HEK293 (cell line): ENCODE results near the gene PRKCE.

ENCODE experiments used
- CTCF ChIA-PET: fragments of 350-600 bp; formaldehyde crosslinking; extraction: SDS; loops from one replicate; lab custom pipeline; 2021; ENCODE audit warnings: antibody characterized with exemption; lab: Yijun Ruan, JAX
- POLR2A ChIA-PET: fragments of 300-600 bp; formaldehyde crosslinking; extraction: SDS; loops from one replicate; lab custom pipeline; 2020; ENCODE audit warnings: antibody characterized with exemption, inconsistent platforms; lab: Yijun Ruan, JAX
- H3K27ac ChIP-seq: fragments of 200-500 bp; sonication (Bioruptor generic); 2 replicates; pipeline ENCODE4 v1.5.1; 2014; ENCODE audit warnings: low read depth, low read length, control low read depth, inconsistent platforms; ENCODE audit errors: extremely low read depth
- H3K36me3 ChIP-seq, 2 experiments: fragments of 200-500 bp in 1 of 2; sonication (Bioruptor generic) in 1 of 2; 1 replicate in 1 of 2; 2 replicates in 1 of 2; pipeline ENCODE4 v1.5.1; 2014 to 2017; ENCODE audit warnings: inconsistent platforms in 2 of 2, low read length in 2 of 2; ENCODE audit not compliant: control insufficient read depth in 2 of 2, insufficient read depth in 1 of 2
- H3K4me1 ChIP-seq: fragments of 200-500 bp; sonication (Bioruptor generic); 2 replicates; pipeline ENCODE4 v1.5.1; 2014; ENCODE audit warnings: mild to moderate bottlenecking, low read length, inconsistent platforms; ENCODE audit not compliant: control insufficient read depth, insufficient read depth
- H3K4me3 ChIP-seq: 2 replicates; pipeline ENCODE4 v1.5.1; 2011; ENCODE audit warnings: low read depth, mild to moderate bottlenecking, control low read depth, low read length, moderate library complexity
- H3K9me3 ChIP-seq: fragments of 200-500 bp; sonication (Bioruptor generic); 2 replicates; pipeline ENCODE4 v1.5.1; 2014; ENCODE audit warnings: low read depth, low read length, inconsistent platforms; ENCODE audit not compliant: control insufficient read depth, insufficient read depth
- ATF2 ChIP-seq: fragments of 450-650 bp; formaldehyde crosslinking; IDR thresholded peaks from 2 replicates; pipeline ENCODE4 v1.5.1; 2016; ENCODE audit warnings: missing biosample characterization, missing genetic modification characterization, low read depth
- IKZF3 ChIP-seq: fragments of 450-650 bp; IDR thresholded peaks from 2 replicates; pipeline ENCODE4 v1.5.0; 2018; ENCODE audit warnings: missing biosample characterization, mild to moderate bottlenecking, missing genetic modification characterization, moderate library complexity
- KLF9 ChIP-seq: fragments of 450-650 bp; formaldehyde crosslinking; IDR thresholded peaks from 2 replicates; pipeline ENCODE4 v1.5.1; 2016; ENCODE audit warnings: missing biosample characterization, missing genetic modification characterization, low read depth
- OVOL3 ChIP-seq: fragments of 450-650 bp; formaldehyde crosslinking; IDR thresholded peaks from 2 replicates; pipeline ENCODE4 v1.5.1; 2016; ENCODE audit warnings: missing biosample characterization, missing genetic modification characterization
- REPIN1 ChIP-seq: fragments of 450-650 bp; formaldehyde crosslinking; IDR thresholded peaks from 2 replicates; pipeline ENCODE4 v1.5.1; 2017; ENCODE audit warnings: missing biosample characterization, missing genetic modification characterization, low read depth
- WT1 ChIP-seq: fragments of 450-650 bp; formaldehyde crosslinking; IDR thresholded peaks from 2 replicates; pipeline ENCODE4 v1.5.1; 2016; ENCODE audit warnings: missing biosample characterization, missing genetic modification characterization
- YY1 ChIP-seq: fragments of 450-650 bp; formaldehyde crosslinking; IDR thresholded peaks from 2 replicates; pipeline ENCODE4 v1.5.1; 2018; ENCODE audit warnings: missing biosample characterization, missing genetic modification characterization
- ZBTB1 ChIP-seq: fragments of 450-650 bp; formaldehyde crosslinking; IDR thresholded peaks from 2 replicates; pipeline ENCODE4 v1.5.1; 2016; ENCODE audit warnings: missing biosample characterization, missing genetic modification characterization
- ZBTB17 ChIP-seq: fragments of 450-650 bp; formaldehyde crosslinking; IDR thresholded peaks from 2 replicates; pipeline ENCODE4 v1.5.1; 2016; ENCODE audit warnings: missing biosample characterization, missing genetic modification characterization
- ZFHX2 ChIP-seq: fragments of 450-650 bp; formaldehyde crosslinking; conservative IDR thresholded peaks from 2 replicates; pipeline ENCODE4 v1.5.1; 2016; ENCODE audit warnings: missing biosample characterization, missing genetic modification characterization
- ZNF112 ChIP-seq: fragments of 450-650 bp; formaldehyde crosslinking; IDR thresholded peaks from 2 replicates; pipeline ENCODE4 v1.5.0; 2017; ENCODE audit warnings: missing biosample characterization, missing genetic modification characterization
- ZNF148 ChIP-seq: fragments of 450-650 bp; formaldehyde crosslinking; IDR thresholded peaks from 2 replicates; pipeline ENCODE4 v1.5.0; 2017; ENCODE audit warnings: missing biosample characterization, missing genetic modification characterization, borderline replicate concordance
- ZNF2 ChIP-seq: fragments of 450-650 bp; formaldehyde crosslinking; IDR thresholded peaks from 2 replicates; pipeline ENCODE4 v1.5.1; 2016; ENCODE audit warnings: missing biosample characterization, missing genetic modification characterization
- ZNF37A ChIP-seq: fragments of 450-650 bp; IDR thresholded peaks from 2 replicates; pipeline ENCODE4 v1.5.1; 2018; ENCODE audit warnings: missing biosample characterization, missing genetic modification characterization
- ZNF394 ChIP-seq: fragments of 450-650 bp; formaldehyde crosslinking; IDR thresholded peaks from 2 replicates; pipeline ENCODE4 v1.5.1; 2016; ENCODE audit warnings: missing biosample characterization, missing genetic modification characterization, mild to moderate bottlenecking, moderate library complexity, borderline replicate concordance
- ZNF404 ChIP-seq: fragments of 450-650 bp; formaldehyde crosslinking; IDR thresholded peaks from 2 replicates; pipeline ENCODE4 v1.5.1; 2017; ENCODE audit warnings: missing biosample characterization, missing genetic modification characterization
- ZNF426 ChIP-seq: fragments of 450-650 bp; formaldehyde crosslinking; IDR thresholded peaks from 2 replicates; pipeline ENCODE4 v1.5.1; 2017; ENCODE audit warnings: missing biosample characterization, missing genetic modification characterization, mild to moderate bottlenecking, inconsistent platforms, moderate library complexity
- ZNF514 ChIP-seq: fragments of 450-650 bp; formaldehyde crosslinking; IDR thresholded peaks from 2 replicates; pipeline ENCODE4 v1.5.1; 2016; ENCODE audit warnings: missing biosample characterization, missing genetic modification characterization
- ZNF549 ChIP-seq: fragments of 450-650 bp; IDR thresholded peaks from 2 replicates; pipeline ENCODE4 v1.5.1; 2018; ENCODE audit warnings: missing biosample characterization, missing genetic modification characterization, mild to moderate bottlenecking, inconsistent platforms, moderate library complexity
- ZNF621 ChIP-seq: fragments of 450-650 bp; formaldehyde crosslinking; IDR thresholded peaks from 2 replicates; pipeline ENCODE4 v1.5.1; 2017; ENCODE audit warnings: missing biosample characterization, missing genetic modification characterization
- ZNF639 ChIP-seq: fragments of 450-650 bp; formaldehyde crosslinking; IDR thresholded peaks from 2 replicates; pipeline ENCODE4 v1.5.1; 2016; ENCODE audit warnings: missing biosample characterization, missing genetic modification characterization
- TF ChIP-seq, protein P1 (sequence below): fragments of 450-650 bp; formaldehyde crosslinking; IDR thresholded peaks from 2 replicates; pipeline ENCODE4 v1.5.1; 2016; ENCODE audit warnings: missing biosample characterization, missing genetic modification characterization, borderline replicate concordance

PRKCE gene

DNA sequence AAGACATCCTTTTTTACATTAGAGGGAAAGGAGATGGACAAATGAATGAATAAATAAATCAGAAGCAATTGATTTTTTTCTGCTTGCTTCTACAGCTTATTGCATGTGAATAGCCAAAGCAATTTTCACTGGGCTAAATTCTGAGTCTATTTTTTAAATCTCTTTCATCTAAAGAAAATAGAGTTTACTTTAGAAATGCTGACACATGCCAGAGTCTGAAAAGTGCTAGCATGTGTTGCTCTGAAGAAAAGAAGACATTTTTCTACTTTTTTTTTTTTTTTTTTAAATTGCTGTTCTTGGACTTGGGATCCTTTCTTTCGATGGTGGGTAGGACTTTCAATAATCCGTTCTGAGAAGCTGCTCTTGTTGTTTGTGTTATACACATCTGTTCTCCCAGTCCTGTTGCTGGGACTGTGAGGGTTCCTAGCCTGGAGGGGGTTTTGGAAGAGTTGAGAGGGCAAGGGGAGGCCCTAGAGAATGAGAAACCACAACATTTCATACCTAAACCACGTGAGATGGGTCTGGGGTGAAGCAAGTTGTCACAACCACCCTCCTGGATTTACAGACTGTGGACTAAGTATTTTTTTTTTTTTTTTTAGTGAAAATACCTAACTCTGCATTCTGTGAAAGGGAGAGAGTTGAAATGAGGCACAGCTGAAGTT is 193.5 kb downstream of the PRKCE start:
- H3K9me3 ChIP-seq: no peaks in the 10 kb centered on the region
- no peaks in the 10 kb centered on the region; the same call in 1 of the 2 replicates for H3K4me1 ChIP-seq
- TF ChIP-seq YY1 (tag by site-specific recombination) (no peak), ZNF37A (tag by site-specific recombination) (no peak), ATF2 (tag by site-specific recombination) (no peak), ZNF514 (tag by site-specific recombination) (no peak), OVOL3 (tag by site-specific recombination) (no peak), ZNF639 (no peak), WT1 (tag by site-specific recombination) (no peak), ZNF621 (no peak)
- H3K27ac ChIP-seq: no peak overlapping the region
- ChIA-PET CTCF (interaction anchor here (0.7 kb wide), 1 partner anchor 70 kb away, joined by 3 read pairs; no protein-coding TSS in a partner anchor), POLR2A (no interaction called here)
- no peak overlapping the region for H3K4me3 ChIP-seq
- no peaks in the 10 kb centered on the region for H3K36me3 ChIP-seq

DNA sequence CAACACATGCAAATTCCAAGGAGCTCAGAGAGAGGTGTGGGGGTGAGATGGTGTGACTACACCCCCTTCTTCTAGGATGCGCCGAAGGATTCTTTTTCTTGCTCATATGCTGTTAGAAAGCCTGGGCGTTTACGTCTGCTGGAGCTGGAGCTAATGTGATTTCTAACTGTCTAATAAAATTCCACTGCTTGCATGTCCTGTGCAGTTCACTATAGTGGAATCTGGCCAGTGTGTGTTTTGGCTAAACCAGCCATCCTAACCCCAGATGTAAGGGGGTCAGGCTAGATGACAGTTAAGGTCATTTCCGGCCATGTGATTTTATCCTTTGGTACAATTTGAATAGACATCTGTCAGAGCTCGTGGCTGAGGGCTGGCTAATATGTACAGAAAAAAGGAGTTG is 194.1 kb downstream of the PRKCE start:
- H3K9me3 ChIP-seq: no peaks in the 10 kb centered on the region
- ChIA-PET CTCF (interaction anchor here (0.6 kb wide), 1 partner anchor 203 kb away, joined by 5 read pairs; no protein-coding TSS in a partner anchor), POLR2A (no interaction called here)
- H3K4me1 ChIP-seq: no peaks in the 10 kb centered on the region; the same call in 1 of the 2 replicates
- no peak overlapping the region for H3K27ac ChIP-seq
- no peaks in the 10 kb centered on the region for H3K36me3 ChIP-seq
- H3K4me3 ChIP-seq: no peak overlapping the region
- TF ChIP-seq, protein P1, sequence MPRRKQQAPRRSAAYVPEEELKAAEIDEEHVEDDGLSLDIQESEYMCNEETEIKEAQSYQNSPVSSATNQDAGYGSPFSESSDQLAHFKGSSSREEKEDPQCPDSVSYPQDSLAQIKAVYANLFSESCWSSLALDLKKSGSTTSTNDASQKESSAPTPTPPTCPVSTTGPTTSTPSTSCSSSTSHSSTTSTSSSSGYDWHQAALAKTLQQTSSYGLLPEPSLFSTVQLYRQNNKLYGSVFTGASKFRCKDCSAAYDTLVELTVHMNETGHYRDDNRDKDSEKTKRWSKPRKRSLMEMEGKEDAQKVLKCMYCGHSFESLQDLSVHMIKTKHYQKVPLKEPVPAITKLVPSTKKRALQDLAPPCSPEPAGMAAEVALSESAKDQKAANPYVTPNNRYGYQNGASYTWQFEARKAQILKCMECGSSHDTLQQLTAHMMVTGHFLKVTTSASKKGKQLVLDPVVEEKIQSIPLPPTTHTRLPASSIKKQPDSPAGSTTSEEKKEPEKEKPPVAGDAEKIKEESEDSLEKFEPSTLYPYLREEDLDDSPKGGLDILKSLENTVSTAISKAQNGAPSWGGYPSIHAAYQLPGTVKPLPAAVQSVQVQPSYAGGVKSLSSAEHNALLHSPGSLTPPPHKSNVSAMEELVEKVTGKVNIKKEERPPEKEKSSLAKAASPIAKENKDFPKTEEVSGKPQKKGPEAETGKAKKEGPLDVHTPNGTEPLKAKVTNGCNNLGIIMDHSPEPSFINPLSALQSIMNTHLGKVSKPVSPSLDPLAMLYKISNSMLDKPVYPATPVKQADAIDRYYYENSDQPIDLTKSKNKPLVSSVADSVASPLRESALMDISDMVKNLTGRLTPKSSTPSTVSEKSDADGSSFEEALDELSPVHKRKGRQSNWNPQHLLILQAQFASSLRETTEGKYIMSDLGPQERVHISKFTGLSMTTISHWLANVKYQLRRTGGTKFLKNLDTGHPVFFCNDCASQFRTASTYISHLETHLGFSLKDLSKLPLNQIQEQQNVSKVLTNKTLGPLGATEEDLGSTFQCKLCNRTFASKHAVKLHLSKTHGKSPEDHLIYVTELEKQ (tag by site-specific recombination): no peak
- TF ChIP-seq ZBTB17 (tag by site-specific recombination) (no peak), KLF9 (no peak), REPIN1 (tag by site-specific recombination) (no peak), ZNF639 (no peak), ZNF148 (no peak), ZNF426 (tag by site-specific recombination) (no peak), ZNF549 (tag by site-specific recombination) (no peak), ZNF404 (tag by site-specific recombination) (no peak), ZNF394 (no peak), ZFHX2 (tag by site-specific recombination) (no peak), IKZF3 (tag by site-specific recombination) (no peak), ZNF2 (tag by site-specific recombination) (no peak), ZBTB1 (tag by site-specific recombination) (no peak), ZNF112 (tag by site-specific recombination) (no peak)
